Mesendoderm (in vitro differentiated cells): ENCODE data around the gene ADORA2B.

ENCODE experiments used
- DNase-seq: peaks from one replicate; pipeline ENCODE4 v3.0.0; 2013
- H2AK5ac ChIP-seq: 2 replicates; pipeline ENCODE4 v1.6.1; 2013; ENCODE audit warnings: low read length, inconsistent platforms
- H2BK120ac ChIP-seq: 2 replicates; pipeline ENCODE4 v1.6.1; 2013; ENCODE audit warnings: low read depth, mild to moderate bottlenecking, low read length, moderate library complexity, mixed read lengths
- H2BK15ac ChIP-seq: replicated peaks from 2 replicates; pipeline ENCODE4 v1.6.1; 2013; ENCODE audit warnings: low read depth, mild to moderate bottlenecking, moderate library complexity
- H2BK5ac ChIP-seq: 2 replicates; pipeline ENCODE4 v1.6.1; 2013; ENCODE audit warnings: low read length, inconsistent platforms
- H3K18ac ChIP-seq: 2 replicates; pipeline ENCODE4 v1.6.1; 2013; ENCODE audit warnings: mild to moderate bottlenecking, low read length, mixed read lengths
- H3K23ac ChIP-seq: one replicate; pipeline ENCODE4 v1.6.1; 2013; ENCODE audit warnings: low read length
- H3K27ac ChIP-seq: 2 replicates; pipeline ENCODE4 v1.5.1; 2013; ENCODE audit warnings: low read depth, mild to moderate bottlenecking, inconsistent platforms, low read length, moderate library complexity
- H3K27me3 ChIP-seq: 2 replicates; pipeline ENCODE4 v1.6.1; 2013; ENCODE audit warnings: low read length, control low read depth, mild to moderate bottlenecking, inconsistent platforms; ENCODE audit not compliant: insufficient read depth, poor library complexity
- H3K36me3 ChIP-seq: 2 replicates; pipeline ENCODE4 v1.6.1; 2013; ENCODE audit warnings: low read length, inconsistent platforms; ENCODE audit not compliant: control insufficient read depth, insufficient read depth
- H3K4ac ChIP-seq: one replicate; pipeline ENCODE4 v1.6.1; 2013; ENCODE audit warnings: low read depth, mild to moderate bottlenecking, low read length, moderate library complexity
- H3K4me1 ChIP-seq: 2 replicates; pipeline ENCODE4 v1.6.1; 2013; ENCODE audit warnings: low read depth, low read length, inconsistent platforms; ENCODE audit not compliant: control insufficient read depth
- H3K4me2 ChIP-seq: 2 replicates; pipeline ENCODE4 v1.6.1; 2013; ENCODE audit warnings: low read length
- H3K4me3 ChIP-seq: 2 replicates; pipeline ENCODE4 v1.5.1; 2013; ENCODE audit warnings: mild to moderate bottlenecking, low read length
- H3K56ac ChIP-seq: one replicate; pipeline ENCODE4 v1.6.1; 2013; ENCODE audit warnings: low read length
- H3K79me1 ChIP-seq: 2 replicates; pipeline ENCODE4 v1.6.1; 2013; ENCODE audit warnings: low read length, inconsistent platforms
- H3K79me2 ChIP-seq: 2 replicates; pipeline ENCODE4 v1.6.1; 2013; ENCODE audit warnings: mild to moderate bottlenecking, low read length; ENCODE audit not compliant: control insufficient read depth, insufficient read depth
- H3K9ac ChIP-seq: 2 replicates; pipeline ENCODE4 v1.6.1; 2013; ENCODE audit warnings: low read length, inconsistent platforms
- H4K5ac ChIP-seq: one replicate; pipeline ENCODE4 v1.6.1; 2013; ENCODE audit warnings: low read length
- H4K8ac ChIP-seq: one replicate; pipeline ENCODE4 v1.6.1; 2013; ENCODE audit warnings: low read depth, mild to moderate bottlenecking, control low read depth, low read length, moderate library complexity
- WGBS: extraction: QIAGEN DNeasy Blood & Tissue Kit; methylation state at CpG from one replicate; pipeline ENCODE4 v1.1.7; 2013; ENCODE audit warnings: low lambda C conversion rate, missing lambda C conversion rate; ENCODE audit not compliant: insufficient coverage; ENCODE audit errors: extremely low coverage; 5-methylcytosine and 5-hydroxymethylcytosine counted together

Gene ADORA2B

GRCh38 chr17:16007439-16007838, 62.5 kb downstream of the ADORA2B start:
- H4K5ac ChIP-seq: no peak overlapping the region
- H3K36me3 ChIP-seq: peaks cover 7% of the 10 kb centered on the region
- no peak overlapping the region for H3K23ac ChIP-seq
- DNase-seq: no peak
- no peak overlapping the region for H3K27ac ChIP-seq
- H3K4me1 ChIP-seq: no peaks in the 10 kb centered on the region
- no peaks in the 10 kb centered on the region for H3K27me3 ChIP-seq
- no peak overlapping the region for H3K4me2 ChIP-seq
- no peak overlapping the region for H3K4ac ChIP-seq
- H2BK120ac ChIP-seq: no peak overlapping the region
- H4K8ac ChIP-seq: no peak overlapping the region
- WGBS: no CpG with 5 or more reads among the region's 3 CpGs
- H3K4me3 ChIP-seq: no peak overlapping the region
- H2BK15ac ChIP-seq: no peak overlapping the region
- H3K56ac ChIP-seq: no peak overlapping the region
- H3K9ac ChIP-seq: no peak overlapping the region
- no peaks in the 10 kb centered on the region for H3K79me2 ChIP-seq
- H3K79me1 ChIP-seq: peaks cover 4% of the 10 kb centered on the region
- no peak overlapping the region for H2BK5ac ChIP-seq
- H2AK5ac ChIP-seq: no peak overlapping the region
- no peak overlapping the region for H3K18ac ChIP-seq

- Histone ChIP-seq H3K4me2 (no peak overlapping the region), H4K8ac (no peak overlapping the region), H3K4ac (no peak overlapping the region), H3K9ac (no peak overlapping the region), H2BK15ac (no peak overlapping the region), H2BK5ac (no peak overlapping the region), H3K4me3 (no peak overlapping the region), H2BK120ac (no peak overlapping the region), H3K79me1 (peaks cover 2% of the 10 kb centered on the region), H4K5ac (no peak overlapping the region), H3K4me1 (no peaks in the 10 kb centered on the region), H3K27ac (no peak overlapping the region), H3K27me3 (no peaks in the 10 kb centered on the region), H3K79me2 (peaks cover 2% of the 10 kb centered on the region), H3K56ac (no peak overlapping the region), H3K18ac (no peak overlapping the region), H2AK5ac (no peak overlapping the region), H3K23ac (no peak overlapping the region), H3K36me3 (peaks cover 2% of the 10 kb centered on the region)
- DNase-seq: peak; percentile 45
- no CpG with 5 or more reads among the region's 3 CpGs for WGBS
Observed at GRCh38 chr17:16013943-16014407, 69.0 kb downstream of the ADORA2B start.

- no peak overlapping the region for H4K5ac ChIP-seq
- no peak overlapping the region for H2AK5ac ChIP-seq
- H3K27ac ChIP-seq: no peak overlapping the region
- no peak overlapping the region for H3K56ac ChIP-seq
- H4K8ac ChIP-seq: no peak overlapping the region
- H3K79me2 ChIP-seq: peaks cover 7% of the 10 kb centered on the region
- no peaks in the 10 kb centered on the region for H3K27me3 ChIP-seq
- no peak overlapping the region for H3K9ac ChIP-seq
- H3K4me3 ChIP-seq: no peak overlapping the region
- no peaks in the 10 kb centered on the region for H3K4me1 ChIP-seq
- no peak overlapping the region for H3K4ac ChIP-seq
- H3K18ac ChIP-seq: no peak overlapping the region
- H3K23ac ChIP-seq: no peak overlapping the region
- no peak overlapping the region for H3K4me2 ChIP-seq
- no peak overlapping the region for H2BK120ac ChIP-seq
- H3K36me3 ChIP-seq: no peaks in the 10 kb centered on the region
- DNase-seq: no peak
- WGBS: no CpG with 5 or more reads among the region's 1 CpG
- no peaks in the 10 kb centered on the region for H3K79me1 ChIP-seq
- no peak overlapping the region for H2BK15ac ChIP-seq
- no peak overlapping the region for H2BK5ac ChIP-seq
Observed at GRCh38 chr17:16019347-16019746, 74.4 kb downstream of the ADORA2B start.

GRCh38 chr17:16023881-16024280, 79.0 kb downstream of the ADORA2B start:
- H4K5ac ChIP-seq: no peak overlapping the region
- H2AK5ac ChIP-seq: no peak overlapping the region
- H3K36me3 ChIP-seq: peaks cover 5% of the 10 kb centered on the region
- whole genome bisulfite sequencing: no CpG with 5 or more reads among the region's 4 CpGs
- H3K79me2 ChIP-seq: peaks cover 7% of the 10 kb centered on the region
- no peak overlapping the region for H3K9ac ChIP-seq
- no peak overlapping the region for H3K23ac ChIP-seq
- no peak for DNase-seq
- H3K4ac ChIP-seq: no peak overlapping the region
- H3K27ac ChIP-seq: no peak overlapping the region
- no peak overlapping the region for H3K18ac ChIP-seq
- H2BK120ac ChIP-seq: no peak overlapping the region
- no peak overlapping the region for H2BK5ac ChIP-seq
- no peak overlapping the region for H3K4me3 ChIP-seq
- no peak overlapping the region for H2BK15ac ChIP-seq
- H3K4me2 ChIP-seq: no peak overlapping the region
- no peaks in the 10 kb centered on the region for H3K79me1 ChIP-seq
- peaks cover 2% of the 10 kb centered on the region for H3K4me1 ChIP-seq
- no peak overlapping the region for H3K56ac ChIP-seq
- H4K8ac ChIP-seq: no peak overlapping the region
- no peaks in the 10 kb centered on the region for H3K27me3 ChIP-seq

- H3K4ac ChIP-seq: no peak overlapping the region
- H3K56ac ChIP-seq: no peak overlapping the region
- H2BK15ac ChIP-seq: no peak overlapping the region
- no peaks in the 10 kb centered on the region for H3K79me1 ChIP-seq
- no peak for DNase-seq
- no peak overlapping the region for H4K8ac ChIP-seq
- peaks cover 7% of the 10 kb centered on the region for H3K79me2 ChIP-seq
- no peak overlapping the region for H2BK120ac ChIP-seq
- no peaks in the 10 kb centered on the region for H3K27me3 ChIP-seq
- peaks cover 9% of the 10 kb centered on the region for H3K36me3 ChIP-seq
- H3K18ac ChIP-seq: no peak overlapping the region
- H3K4me1 ChIP-seq: peaks cover 2% of the 10 kb centered on the region
- no peak overlapping the region for H3K27ac ChIP-seq
- WGBS: no CpG with 5 or more reads among the region's 1 CpG
- H2BK5ac ChIP-seq: no peak overlapping the region
- H3K4me3 ChIP-seq: no peak overlapping the region
- H3K23ac ChIP-seq: no peak overlapping the region
- H2AK5ac ChIP-seq: no peak overlapping the region
- H4K5ac ChIP-seq: no peak overlapping the region
- no peak overlapping the region for H3K9ac ChIP-seq
- H3K4me2 ChIP-seq: no peak overlapping the region
Observed at GRCh38 chr17:16025202-16025601, 80.3 kb downstream of the ADORA2B start.
